ENCODE measurements around the gene TEAD3.

The TEAD3 gene

DNA sequence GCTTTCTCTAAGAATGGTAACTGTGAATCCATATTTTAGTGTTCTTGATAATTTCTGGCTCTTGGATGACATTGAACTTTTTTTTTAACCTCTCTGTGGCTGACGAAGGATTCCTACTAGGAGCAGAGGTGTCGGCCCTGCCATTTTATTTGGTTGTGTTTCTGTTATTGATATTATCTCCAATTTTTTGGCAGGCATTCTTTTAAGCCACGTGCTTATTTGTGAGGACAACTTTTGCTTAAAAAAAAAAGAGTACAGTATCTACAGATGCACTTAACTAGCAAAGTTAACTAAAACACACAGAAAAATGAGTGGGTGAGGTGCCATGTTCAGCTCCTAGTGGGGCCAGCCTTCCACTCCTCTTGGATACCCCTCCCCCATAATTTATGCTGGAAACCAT, 43.6 kb downstream of the TEAD3 start:
- TF ChIP-seq, protein P1, sequence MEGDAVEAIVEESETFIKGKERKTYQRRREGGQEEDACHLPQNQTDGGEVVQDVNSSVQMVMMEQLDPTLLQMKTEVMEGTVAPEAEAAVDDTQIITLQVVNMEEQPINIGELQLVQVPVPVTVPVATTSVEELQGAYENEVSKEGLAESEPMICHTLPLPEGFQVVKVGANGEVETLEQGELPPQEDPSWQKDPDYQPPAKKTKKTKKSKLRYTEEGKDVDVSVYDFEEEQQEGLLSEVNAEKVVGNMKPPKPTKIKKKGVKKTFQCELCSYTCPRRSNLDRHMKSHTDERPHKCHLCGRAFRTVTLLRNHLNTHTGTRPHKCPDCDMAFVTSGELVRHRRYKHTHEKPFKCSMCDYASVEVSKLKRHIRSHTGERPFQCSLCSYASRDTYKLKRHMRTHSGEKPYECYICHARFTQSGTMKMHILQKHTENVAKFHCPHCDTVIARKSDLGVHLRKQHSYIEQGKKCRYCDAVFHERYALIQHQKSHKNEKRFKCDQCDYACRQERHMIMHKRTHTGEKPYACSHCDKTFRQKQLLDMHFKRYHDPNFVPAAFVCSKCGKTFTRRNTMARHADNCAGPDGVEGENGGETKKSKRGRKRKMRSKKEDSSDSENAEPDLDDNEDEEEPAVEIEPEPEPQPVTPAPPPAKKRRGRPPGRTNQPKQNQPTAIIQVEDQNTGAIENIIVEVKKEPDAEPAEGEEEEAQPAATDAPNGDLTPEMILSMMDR (IDR thresholded peaks at IDR 0.05; ENCODE audit: extremely low read depth, insufficient read depth, missing control alignments) = no peak
- DNase-seq (ENCODE audit: low spot score) = no peak
- in situ Hi-C loops (cut with MboI; ENCODE audit: low pct_unique_long_range_greater_than_20kb, low sequenced_read_pairs, unreplicated experiment) = loop anchor here (10.0 kb wide), 1 partner anchor 128 kb away; no protein-coding TSS in a partner anchor

DNA sequence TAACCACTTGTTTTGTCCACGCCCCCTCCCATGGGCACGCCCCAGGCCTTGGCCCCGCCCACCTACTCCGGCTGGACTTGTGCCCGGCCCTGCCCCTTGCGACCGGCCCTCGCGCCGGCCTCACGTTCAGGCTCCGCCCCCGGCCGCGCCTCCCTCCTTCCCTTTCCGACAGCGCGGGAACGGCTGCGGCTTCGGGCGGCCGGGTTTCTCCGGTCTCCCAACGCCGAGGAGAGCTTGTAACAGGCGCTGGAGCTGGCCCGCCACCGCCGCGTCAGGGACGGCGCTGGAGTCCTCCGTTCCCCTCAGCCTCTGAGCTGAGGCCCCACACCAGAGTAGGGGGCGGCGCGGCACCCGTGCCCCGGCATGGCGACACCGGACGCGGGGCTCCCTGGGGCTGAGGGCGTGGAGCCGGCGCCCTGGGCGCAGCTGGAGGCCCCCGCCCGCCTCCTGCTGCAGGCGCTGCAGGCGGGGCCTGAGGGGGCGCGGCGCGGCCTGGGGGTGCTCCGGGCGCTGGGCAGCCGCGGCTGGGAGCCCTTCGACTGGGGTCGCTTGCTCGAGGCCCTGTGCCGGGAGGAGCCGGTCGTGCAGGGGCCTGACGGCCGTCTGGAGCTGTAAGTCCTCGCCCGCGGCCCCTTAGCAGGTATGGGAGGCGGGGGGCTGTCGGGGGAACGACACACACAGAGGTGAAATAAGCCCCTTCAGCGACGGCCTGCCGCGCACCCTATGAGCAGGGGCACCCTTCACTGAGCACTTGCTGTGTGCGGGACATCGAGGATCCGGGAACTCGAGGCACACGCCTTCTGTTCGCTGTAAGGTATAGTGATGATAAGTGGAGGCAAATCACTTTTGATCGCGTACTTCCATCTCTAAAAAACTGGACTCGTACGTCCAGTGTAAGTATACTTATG, 44.4 kb downstream of the TEAD3 start, which contains the start of gene FANCE:
Gene FANCE, plus strand, starts transcription at position 156 of the 908 bp plus-strand sequence. Its CDS starts 208 bp downstream, at position 364.
- in situ Hi-C loops (cut with MboI; ENCODE audit: low pct_unique_long_range_greater_than_20kb, low sequenced_read_pairs, unreplicated experiment) = loop anchor here (10.0 kb wide), 1 partner anchor 128 kb away; no protein-coding TSS in a partner anchor
- peak; percentile 97 for DNase-seq (ENCODE audit: low spot score)
- TF ChIP-seq, protein P1 (IDR thresholded peaks at IDR 0.05; ENCODE audit: extremely low read depth, insufficient read depth, missing control alignments) = no peak

DNA sequence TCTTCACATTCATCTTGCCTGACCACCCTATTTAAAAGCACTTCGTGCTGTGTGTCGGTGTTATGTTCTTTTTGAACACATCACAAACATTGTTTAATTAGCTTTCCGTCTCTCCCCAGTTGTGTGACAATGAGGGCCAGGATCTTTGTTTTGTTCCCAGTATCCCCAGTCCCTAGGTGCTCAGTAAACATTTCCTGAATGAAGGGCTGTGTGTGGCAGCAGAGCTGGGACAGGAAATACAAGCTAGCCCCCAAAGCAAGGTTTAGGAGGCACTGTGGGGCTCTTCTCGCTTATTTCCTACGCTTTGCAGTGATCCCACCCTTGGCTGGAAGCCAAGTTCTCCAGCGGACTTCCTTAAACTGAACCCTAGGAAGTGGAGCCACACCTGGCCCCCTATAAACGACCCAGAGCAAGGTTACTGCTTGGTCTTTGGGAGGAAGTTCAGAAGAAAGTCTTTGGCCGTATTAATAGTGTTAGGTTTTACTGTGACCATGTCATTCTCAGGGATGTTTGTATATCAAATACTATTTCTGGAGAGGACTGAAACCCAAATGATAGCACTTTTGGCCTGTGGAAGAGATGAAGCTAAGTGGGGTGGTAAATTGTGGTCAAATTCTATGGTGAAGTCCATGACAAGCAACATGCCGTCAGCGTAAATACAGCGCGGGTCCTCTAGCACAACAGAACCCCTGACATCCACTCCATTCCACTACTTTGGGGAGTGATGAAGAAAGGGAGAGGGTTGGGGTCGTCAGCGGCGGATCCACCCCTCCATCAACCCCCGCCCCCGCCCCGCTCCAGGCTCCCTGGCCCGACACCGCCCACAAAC, 45.3 kb downstream of the TEAD3 start:
- no peak for DNase-seq (ENCODE audit: low spot score)
- in situ Hi-C loops (cut with MboI; ENCODE audit: low pct_unique_long_range_greater_than_20kb, low sequenced_read_pairs, unreplicated experiment) = loop anchor here (10.0 kb wide), 1 partner anchor 127 kb away; no protein-coding TSS in a partner anchor
- TF ChIP-seq, protein P1 (IDR thresholded peaks at IDR 0.05; ENCODE audit: extremely low read depth, insufficient read depth, missing control alignments) = no peak

DNA sequence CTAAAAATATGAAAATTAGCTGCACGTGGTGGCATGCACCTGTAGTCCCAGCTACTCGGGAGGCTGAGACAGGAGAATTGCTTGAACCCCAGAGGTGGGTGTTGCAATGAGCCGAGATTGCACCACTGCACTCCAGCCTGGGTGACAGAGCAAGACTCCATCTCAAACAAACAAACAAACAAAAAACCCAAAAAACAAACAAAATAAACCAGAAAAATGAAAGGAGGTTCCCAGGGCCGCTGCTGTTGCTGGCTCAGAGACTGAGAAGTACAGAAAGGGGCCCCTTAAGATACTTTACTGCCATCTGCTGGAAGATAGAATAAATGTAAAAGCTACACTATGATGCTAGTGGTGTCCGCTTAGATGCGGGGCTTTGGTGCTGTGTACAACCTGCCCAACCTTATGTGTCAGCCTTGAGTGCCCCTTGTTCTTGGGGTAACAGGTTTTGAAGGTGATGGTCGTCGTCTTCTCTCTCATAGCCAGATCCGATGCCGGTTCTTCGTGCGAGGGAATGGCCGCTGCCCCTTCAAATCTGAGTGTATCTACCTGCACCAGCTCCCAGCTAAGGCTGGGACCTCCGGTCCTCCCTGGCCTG, 47.5 kb downstream of the TEAD3 start:
- in situ Hi-C loops (cut with MboI; ENCODE audit: low pct_unique_long_range_greater_than_20kb, low sequenced_read_pairs, unreplicated experiment) = loop anchor here (10.0 kb wide), 1 partner anchor 105 kb away; the partner anchor contains the start of gene PPARD
- peak; percentile 91 for DNase-seq (ENCODE audit: low spot score)
- TF ChIP-seq, protein P1 (IDR thresholded peaks at IDR 0.05; ENCODE audit: extremely low read depth, insufficient read depth, missing control alignments) = peak; percentile 52

DNA sequence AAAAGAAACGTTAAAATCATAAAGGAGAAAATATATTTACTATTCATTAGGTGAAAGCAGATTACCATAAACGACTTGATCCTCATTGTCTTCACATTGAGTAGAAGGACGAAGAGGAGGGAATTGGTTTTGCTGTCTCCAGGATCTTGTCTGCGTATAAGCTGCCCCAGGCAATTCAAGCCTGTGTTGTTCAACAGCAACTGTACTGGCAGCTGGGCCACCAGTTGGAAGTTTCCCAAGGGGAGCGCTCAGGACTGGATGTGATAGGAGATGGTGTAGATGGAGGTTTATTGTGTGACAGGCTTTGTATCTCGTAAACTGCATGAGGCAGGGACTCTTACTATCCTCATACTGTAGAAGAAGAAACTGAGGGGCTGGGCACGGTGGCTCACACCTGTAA, 48.7 kb downstream of the TEAD3 start:
- no peak for DNase-seq (ENCODE audit: low spot score)
- in situ Hi-C loops (cut with MboI; ENCODE audit: low pct_unique_long_range_greater_than_20kb, low sequenced_read_pairs, unreplicated experiment) = loop anchor here (10.0 kb wide), 1 partner anchor 103 kb away; the partner anchor contains the start of gene PPARD
- TF ChIP-seq, protein P1 (IDR thresholded peaks at IDR 0.05; ENCODE audit: extremely low read depth, insufficient read depth, missing control alignments) = no peak

DNA sequence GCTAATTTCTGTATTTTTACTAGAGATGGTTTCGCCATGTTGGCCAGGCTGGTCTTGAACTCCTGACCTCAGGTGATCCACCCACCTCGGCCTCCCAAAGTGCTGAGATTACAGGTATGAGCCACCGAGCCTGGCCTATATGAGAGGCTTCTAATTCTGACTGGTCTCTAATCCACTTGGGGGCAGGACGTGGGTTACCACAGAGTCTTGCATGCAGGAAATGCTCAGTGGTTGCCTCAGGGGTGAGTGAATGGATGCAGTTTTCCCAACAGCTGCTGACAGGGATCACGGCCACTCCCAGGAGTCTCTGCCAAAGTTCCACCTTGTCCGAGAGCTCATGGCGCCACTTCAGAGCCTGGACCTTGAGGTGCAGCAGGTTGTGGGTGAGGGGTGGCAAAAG, 51.2 kb downstream of the TEAD3 start:
- in situ Hi-C loops (cut with MboI; ENCODE audit: low pct_unique_long_range_greater_than_20kb, low sequenced_read_pairs, unreplicated experiment) = loop anchor here (10.0 kb wide), 1 partner anchor 101 kb away; the partner anchor contains the start of gene PPARD
- no peak for DNase-seq (ENCODE audit: low spot score)
- TF ChIP-seq, protein P1 (IDR thresholded peaks at IDR 0.05; ENCODE audit: extremely low read depth, insufficient read depth, missing control alignments) = no peak

Measured in GM13977 (cell line).